Suprapubic skin (tissue), 4 donors: ENCODE data around the gene SLC6A4. TPM values are rescaled to one million over a fixed set of nuclear protein-coding genes. Genes with fewer than 3 reads are reported as not detected.
"Not testable (repeated sequence)": the region's sequence is repeated elsewhere in the genome, so short reads cannot be mapped to it uniquely, and the experiment has no call there.

Experiments used
- DNase-seq, 2 donors: peaks; one replicate each; pipeline ENCODE4 v3.0.0-alpha.2; 2019; ENCODE audit warnings: low spot score in 2 of 2
- H3K27ac ChIP-seq: fragments of 200-600 bp; sonication (generic); one replicate; pipeline ENCODE4 v1.5.1; 2019
- H3K27me3 ChIP-seq: fragments of 200-600 bp; sonication (generic); one replicate; pipeline ENCODE4 v1.5.1; 2019
- H3K36me3 ChIP-seq: fragments of 200-600 bp; sonication (generic); one replicate; pipeline ENCODE4 v1.5.1; 2019
- H3K4me1 ChIP-seq: fragments of 200-600 bp; sonication (generic); one replicate; pipeline ENCODE4 v1.5.1; 2019
- H3K4me3 ChIP-seq: fragments of 200-600 bp; sonication (generic); one replicate; pipeline ENCODE4 v1.5.1; 2019; ENCODE audit warnings: mild to moderate bottlenecking
- H3K9me3 ChIP-seq: fragments of 200-600 bp; sonication (generic); one replicate; pipeline ENCODE4 v1.5.1; 2019
- EP300 ChIP-seq: sonication (generic); formaldehyde crosslinking; IDR thresholded peaks from one replicate; pipeline ENCODE4 v1.6.1; 2017; ENCODE audit warnings: antibody characterized with exemption
- POLR2A ChIP-seq, 2 donors: fragments of 450-650 bp; IDR thresholded peaks; one replicate each; pipeline ENCODE4 v1.6.1; 2017; ENCODE audit warnings: antibody characterized with exemption in 2 of 2, mild to moderate bottlenecking in 2 of 2, moderate library complexity in 2 of 2
- POLR2AphosphoS5 ChIP-seq, 3 donors: sonication (generic); formaldehyde crosslinking; IDR thresholded peaks; one replicate each; pipeline ENCODE4 v1.6.1; 2017; ENCODE audit warnings: antibody characterized with exemption in 3 of 3
- WGBS: methylation state at CpG from one replicate; pipeline ENCODE4 v1.1.5; 2018; 5-methylcytosine and 5-hydroxymethylcytosine counted together
- total RNA-seq, 4 donors: library from RNA; depleted of rRNA; stranded (reverse); fragments of >200 nt; gene quantifications; one replicate each; pipeline ENCODE4 v1.1.0, GENCODE V29; 2016
- TF ChIP-seq, protein P1 (sequence below), 2 donors: fragments of 200-600 bp in 1 of 2; fragments of 450-650 bp in 1 of 2; sonication (generic) in 1 of 2; IDR thresholded peaks; one replicate each; pipeline ENCODE4 v1.5.1; 2016 to 2019; ENCODE audit warnings: antibody characterized with exemption in 2 of 2, mild to moderate bottlenecking in 1 of 2, moderate library complexity in 1 of 2

The SLC6A4 gene
- total RNA-seq, 4 donors from 2014 or later = 0.42 to 1.6 (median 0.69) TPM

DNA sequence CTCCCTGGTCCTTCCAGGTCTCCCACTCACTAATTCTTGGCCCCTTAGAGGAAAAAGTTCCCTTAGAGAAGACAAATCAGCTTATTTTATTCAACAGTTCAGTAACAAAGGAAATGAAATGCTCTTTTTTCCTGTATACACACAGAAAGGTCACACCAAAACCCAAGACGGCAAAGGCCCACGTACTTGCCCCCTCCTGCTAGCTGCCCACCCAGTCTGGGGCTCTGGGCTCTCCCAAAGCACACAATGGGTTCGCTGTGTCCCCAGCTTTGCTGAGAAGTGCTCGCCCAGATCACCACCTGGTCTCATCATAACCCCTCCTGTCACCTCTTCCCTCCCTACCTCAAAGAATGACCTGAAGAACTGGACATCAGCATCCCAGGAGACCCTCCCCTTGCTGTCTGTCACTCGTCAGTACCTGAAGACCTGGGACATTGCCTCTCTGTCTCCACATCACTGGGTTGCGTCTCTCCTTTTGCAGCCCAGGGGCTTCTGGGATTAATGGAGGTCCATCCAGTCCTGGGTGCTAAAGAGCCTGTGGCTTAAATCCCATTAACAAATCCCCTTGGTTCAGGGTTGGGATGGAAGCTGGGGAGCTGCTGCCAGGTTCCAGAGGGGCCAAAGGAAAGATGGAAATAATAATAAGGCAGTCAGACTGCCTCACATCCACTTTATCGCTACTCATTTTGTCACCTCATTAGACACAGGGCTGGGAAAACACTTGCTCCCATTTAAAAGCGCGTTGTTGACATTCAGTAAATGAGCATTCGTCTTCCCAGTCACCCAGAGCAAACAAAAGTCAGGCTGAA lies 3.3 kb downstream of the SLC6A4 start:
- peak in 1 of 2 donors; percentile 34 for DNase-seq
- no peak overlapping the region for H3K4me3 ChIP-seq
- H3K4me1 ChIP-seq = peaks cover 38% of the 10 kb centered on the region
- no peak overlapping the region for H3K27ac ChIP-seq
- WGBS = 88% methylated on average over 10 of the region's 10 CpGs
- no peak for TF ChIP-seq POLR2AphosphoS5 (IDR thresholded peaks at IDR 0.05)
- TF ChIP-seq EP300 = no peak
- TF ChIP-seq, protein P1, sequence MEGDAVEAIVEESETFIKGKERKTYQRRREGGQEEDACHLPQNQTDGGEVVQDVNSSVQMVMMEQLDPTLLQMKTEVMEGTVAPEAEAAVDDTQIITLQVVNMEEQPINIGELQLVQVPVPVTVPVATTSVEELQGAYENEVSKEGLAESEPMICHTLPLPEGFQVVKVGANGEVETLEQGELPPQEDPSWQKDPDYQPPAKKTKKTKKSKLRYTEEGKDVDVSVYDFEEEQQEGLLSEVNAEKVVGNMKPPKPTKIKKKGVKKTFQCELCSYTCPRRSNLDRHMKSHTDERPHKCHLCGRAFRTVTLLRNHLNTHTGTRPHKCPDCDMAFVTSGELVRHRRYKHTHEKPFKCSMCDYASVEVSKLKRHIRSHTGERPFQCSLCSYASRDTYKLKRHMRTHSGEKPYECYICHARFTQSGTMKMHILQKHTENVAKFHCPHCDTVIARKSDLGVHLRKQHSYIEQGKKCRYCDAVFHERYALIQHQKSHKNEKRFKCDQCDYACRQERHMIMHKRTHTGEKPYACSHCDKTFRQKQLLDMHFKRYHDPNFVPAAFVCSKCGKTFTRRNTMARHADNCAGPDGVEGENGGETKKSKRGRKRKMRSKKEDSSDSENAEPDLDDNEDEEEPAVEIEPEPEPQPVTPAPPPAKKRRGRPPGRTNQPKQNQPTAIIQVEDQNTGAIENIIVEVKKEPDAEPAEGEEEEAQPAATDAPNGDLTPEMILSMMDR (IDR thresholded peaks at IDR 0.05) = no peak
- no peak for TF ChIP-seq POLR2A (IDR thresholded peaks at IDR 0.05)
- H3K27me3 ChIP-seq = peaks cover 3% of the 10 kb centered on the region
- no peaks in the 10 kb centered on the region for H3K36me3 ChIP-seq
- H3K9me3 ChIP-seq = no peaks in the 10 kb centered on the region

DNA sequence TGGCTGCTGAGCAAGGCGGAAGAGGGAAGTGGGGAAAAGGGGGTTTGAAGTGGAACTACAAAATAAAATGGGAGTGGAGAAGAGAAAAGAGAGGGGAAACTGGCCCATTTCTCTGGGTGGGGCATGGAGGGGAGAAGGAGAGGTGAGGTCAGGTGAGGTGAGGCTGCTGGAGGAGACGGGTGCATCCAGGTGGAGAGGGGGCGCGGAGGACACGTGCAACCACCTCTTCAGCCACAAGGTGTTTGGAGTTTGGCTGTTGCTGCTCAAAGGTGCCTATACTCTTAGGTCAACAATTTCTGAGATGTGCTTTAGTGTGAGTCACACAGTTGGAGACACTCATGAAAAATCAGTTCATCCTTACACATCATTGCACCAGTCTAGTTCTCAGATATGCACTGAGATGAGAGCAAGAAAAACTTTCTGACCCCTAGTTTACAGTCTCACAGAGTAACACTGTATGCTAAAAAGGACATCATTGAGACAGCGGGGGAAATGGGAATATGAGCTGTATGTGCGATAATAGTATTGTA lies 4.8 kb downstream of the SLC6A4 start:
- no peak for DNase-seq
- TF ChIP-seq POLR2AphosphoS5 (IDR thresholded peaks at IDR 0.05) (no peak), EP300 (no peak), POLR2A (IDR thresholded peaks at IDR 0.05) (no peak)
- TF ChIP-seq, protein P1 (IDR thresholded peaks at IDR 0.05) = no peak
- Histone ChIP-seq H3K4me3 (no peak overlapping the region), H3K4me1 (peaks cover 33% of the 10 kb centered on the region), H3K36me3 (no peaks in the 10 kb centered on the region), H3K27me3 (peaks cover under 1% of the 10 kb centered on the region), H3K9me3 (no peaks in the 10 kb centered on the region), H3K27ac (no peak overlapping the region)
- WGBS = 90% methylated on average over 7 of the region's 7 CpGs

DNA sequence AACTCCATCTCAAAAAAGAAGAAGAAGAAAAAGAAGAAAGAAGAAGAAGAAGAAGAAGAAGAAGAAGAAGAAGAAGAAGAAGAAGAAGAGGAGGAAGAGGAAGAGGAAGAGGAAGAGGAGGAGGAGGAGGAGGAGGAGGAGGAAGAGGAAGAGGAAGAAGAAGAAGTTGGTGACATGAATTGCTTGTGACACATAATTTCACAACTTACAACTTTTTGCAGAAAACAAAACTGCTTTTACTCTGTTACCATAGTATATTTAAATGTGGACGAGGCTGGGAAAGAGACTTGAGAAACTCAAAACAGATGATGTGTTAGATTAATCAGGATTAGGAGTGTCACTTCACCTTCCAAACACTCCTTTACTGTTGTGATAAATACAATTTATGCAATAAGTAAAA lies 5.5 kb downstream of the SLC6A4 start:
- H3K27me3 ChIP-seq, H3K36me3 ChIP-seq, DNase-seq, H3K27ac ChIP-seq, H3K4me3 ChIP-seq, H3K9me3 ChIP-seq: not testable (repeated sequence)
- 38% methylated on average over 1 of the region's 1 CpG for WGBS
- peaks cover 33% of the 10 kb centered on the region for H3K4me1 ChIP-seq

DNA sequence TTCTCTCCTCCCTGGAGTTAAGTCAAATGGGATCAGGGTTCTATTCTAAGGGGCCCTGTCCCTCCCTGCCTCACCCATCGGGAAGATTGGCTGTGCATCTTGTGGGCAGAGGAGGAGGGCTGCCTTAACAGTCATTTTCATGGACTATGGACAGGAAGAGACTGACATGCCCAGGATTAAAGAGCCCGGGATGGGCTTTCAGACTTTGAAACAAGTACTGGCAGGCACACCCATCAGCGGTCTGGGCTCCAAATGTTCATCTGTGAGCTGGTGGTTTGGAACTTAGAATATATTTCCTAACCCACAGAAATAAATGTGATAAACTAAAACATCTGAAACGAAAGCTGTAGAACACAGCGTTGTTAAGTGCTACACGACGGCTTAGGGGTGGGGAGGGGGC lies 6.5 kb downstream of the SLC6A4 start:
- Histone ChIP-seq H3K36me3 (no peaks in the 10 kb centered on the region), H3K4me1 (peaks cover 37% of the 10 kb centered on the region), H3K27me3 (no peaks in the 10 kb centered on the region), H3K4me3 (no peak overlapping the region), H3K27ac (no peak overlapping the region), H3K9me3 (no peaks in the 10 kb centered on the region)
- WGBS = 28% methylated on average over 7 of the region's 7 CpGs
- no peak for DNase-seq
- TF ChIP-seq POLR2AphosphoS5 (IDR thresholded peaks at IDR 0.05) (no peak), EP300 (no peak)

DNA sequence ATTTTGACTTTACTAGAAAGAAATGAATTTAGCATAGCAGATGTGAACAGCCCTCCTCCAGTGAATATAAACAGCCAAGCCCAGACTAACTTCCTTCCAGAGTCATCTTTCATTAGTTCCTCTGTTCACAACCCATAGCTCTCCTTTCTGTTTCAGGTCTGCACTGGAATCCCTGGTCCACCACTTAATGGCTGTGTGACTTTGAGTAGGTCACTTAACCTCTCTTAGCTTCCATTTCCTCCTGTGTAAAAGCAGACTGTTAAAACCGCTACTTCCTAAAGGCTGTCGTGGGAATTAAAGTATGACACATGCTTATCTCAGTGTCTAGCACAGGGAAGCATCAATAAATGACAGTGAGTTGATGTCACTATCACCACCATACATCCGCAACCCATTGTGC lies 7.5 kb downstream of the SLC6A4 start:
- 100% methylated on average over 3 of the region's 3 CpGs for WGBS
- no peaks in the 10 kb centered on the region for H3K36me3 ChIP-seq
- H3K27me3 ChIP-seq = no peaks in the 10 kb centered on the region
- no peak for TF ChIP-seq EP300
- TF ChIP-seq, protein P1 (IDR thresholded peaks at IDR 0.05) = no peak
- no peak for DNase-seq
- peaks cover 37% of the 10 kb centered on the region for H3K4me1 ChIP-seq
- no peaks in the 10 kb centered on the region for H3K9me3 ChIP-seq
- H3K27ac ChIP-seq = no peak overlapping the region
- H3K4me3 ChIP-seq = no peak overlapping the region

- WGBS = 45% methylated on average over 10 of the region's 10 CpGs
- Histone ChIP-seq H3K36me3 (no peaks in the 10 kb centered on the region), H3K9me3 (no peaks in the 10 kb centered on the region), H3K27me3 (no peaks in the 10 kb centered on the region), H3K4me1 (peaks cover 37% of the 10 kb centered on the region), H3K27ac (no peak overlapping the region), H3K4me3 (no peak overlapping the region)
- DNase-seq = no peak
- TF ChIP-seq, protein P1 (IDR thresholded peaks at IDR 0.05) = no peak
- TF ChIP-seq EP300 = no peak
- TF ChIP-seq POLR2A (IDR thresholded peaks at IDR 0.05) = no peak
- no peak for TF ChIP-seq POLR2AphosphoS5 (IDR thresholded peaks at IDR 0.05)
These were observed 8.6 kb downstream of the SLC6A4 start for GRCh38 chr17:30226878-30227277.
